ENCODE results near the gene SLC9A3. TPM values are rescaled to one million over a fixed set of nuclear protein-coding genes. Genes with fewer than 3 reads are reported as not detected.

The SLC9A3 gene
- total RNA-seq, 5 donors from 2014 or later (not counting 1 experiment from before 2014, with no cell fraction given): 1.9 to 3.5 (median 2.5) TPM

GRCh38 chr5:478982-479535 is 45.2 kb downstream of the SLC9A3 start:
- no peak overlapping the region for H3K4me3 Mint-ChIP-seq
- H3K27me3 Mint-ChIP-seq: peaks cover 0 to 23% of the 10 kb centered on the region in 2 donors
- no peaks in the 10 kb centered on the region for H3K36me3 ChIP-seq (ENCODE audit: control insufficient read depth in 2 of 2, extremely low read depth in 1 of 2, insufficient read depth in 1 of 2, low read length in 1 of 2)
- POLR2A ChIA-PET: no interaction called here
- H3K4me1 Mint-ChIP-seq: peaks cover 0 to 2% (median under 1%) of the 10 kb centered on the region in 3 donors
- no peak overlapping the region for H3K27ac ChIP-seq (ENCODE audit: low read length)
- no peak for ATAC-seq (replicated peaks in 1 of 4)
- H3K9me3 ChIP-seq: no peaks in the 10 kb centered on the region
- no peaks in the 10 kb centered on the region for H3K36me3 Mint-ChIP-seq
- DNase-seq: no peak
- H3K4me1 ChIP-seq (ENCODE audit: control insufficient read depth in 1 of 2, extremely low read depth in 1 of 2, insufficient read depth in 2 of 2, low read length in 2 of 2): peaks cover 0 to 11% of the 10 kb centered on the region in 2 experiments
- no peak overlapping the region for H3K27ac Mint-ChIP-seq
- 83% methylated on average over 17 of the region's 18 CpGs for WGBS (ENCODE audit: insufficient coverage)
- H3K4me3 ChIP-seq (ENCODE audit: control insufficient read depth in 1 of 2, extremely low read depth in 1 of 2, low read length in 1 of 2): no peak overlapping the region
- H3K27me3 ChIP-seq (replicated peaks in 1 of 2; ENCODE audit: control insufficient read depth in 2 of 2, extremely low read depth in 1 of 2, insufficient read depth in 2 of 2, low read length in 1 of 2): peaks cover 2 to 95% of the 10 kb centered on the region in 2 experiments
- H3K9me3 Mint-ChIP-seq: no peaks in the 10 kb centered on the region
- CTCF ChIA-PET: no interaction called here

- ATAC-seq (replicated peaks in 1 of 4): no peak
- H3K36me3 Mint-ChIP-seq: no peaks in the 10 kb centered on the region
- no peaks in the 10 kb centered on the region for H3K36me3 ChIP-seq (ENCODE audit: control insufficient read depth in 2 of 2, extremely low read depth in 1 of 2, insufficient read depth in 1 of 2, low read length in 1 of 2)
- no peak overlapping the region for H3K27ac Mint-ChIP-seq
- peaks cover 2 to 6% (median 4%) of the 10 kb centered on the region in 3 donors for H3K4me1 Mint-ChIP-seq
- ChIA-PET POLR2A (no interaction called here), CTCF (no interaction called here)
- H3K27ac ChIP-seq (ENCODE audit: low read length): no peak overlapping the region
- peaks cover 0 to 25% of the 10 kb centered on the region in 2 donors for H3K27me3 Mint-ChIP-seq
- H3K9me3 ChIP-seq: no peaks in the 10 kb centered on the region
- H3K9me3 Mint-ChIP-seq: no peaks in the 10 kb centered on the region
- no peak overlapping the region for H3K4me3 ChIP-seq (ENCODE audit: control insufficient read depth in 1 of 2, extremely low read depth in 1 of 2, low read length in 1 of 2)
- 31% methylated on average over 5 of the region's 18 CpGs for WGBS (ENCODE audit: insufficient coverage)
- DNase-seq: no peak
- no peak overlapping the region for H3K4me3 Mint-ChIP-seq
- H3K4me1 ChIP-seq (ENCODE audit: control insufficient read depth in 1 of 2, extremely low read depth in 1 of 2, insufficient read depth in 2 of 2, low read length in 2 of 2): peaks cover 0 to 16% of the 10 kb centered on the region in 2 experiments
- peaks cover 2 to 96% of the 10 kb centered on the region in 2 experiments for H3K27me3 ChIP-seq (replicated peaks in 1 of 2; ENCODE audit: control insufficient read depth in 2 of 2, extremely low read depth in 1 of 2, insufficient read depth in 2 of 2, low read length in 1 of 2)
Measured at GRCh38 chr5:478369-478981, 45.8 kb downstream of the SLC9A3 start.

- 77% methylated on average over 12 of the region's 13 CpGs for WGBS (ENCODE audit: insufficient coverage)
- CTCF ChIA-PET: no interaction called here
- Histone ChIP-seq H3K9me3 (no peaks in the 10 kb centered on the region), H3K36me3 (ENCODE audit: control insufficient read depth in 2 of 2, extremely low read depth in 1 of 2, insufficient read depth in 1 of 2, low read length in 1 of 2) (no peaks in the 10 kb centered on the region), H3K27ac (ENCODE audit: low read length) (no peak overlapping the region), H3K27me3 (replicated peaks in 1 of 2; ENCODE audit: control insufficient read depth in 2 of 2, extremely low read depth in 1 of 2, insufficient read depth in 2 of 2, low read length in 1 of 2) (peaks cover 2 to 90% of the 10 kb centered on the region in 2 experiments), H3K4me1 (ENCODE audit: control insufficient read depth in 1 of 2, extremely low read depth in 1 of 2, insufficient read depth in 2 of 2, low read length in 2 of 2) (peaks cover 0 to 17% of the 10 kb centered on the region in 2 experiments), H3K4me3 (ENCODE audit: control insufficient read depth in 1 of 2, extremely low read depth in 1 of 2, low read length in 1 of 2) (no peak overlapping the region)
- Mint-ChIP-seq H3K4me1 (peaks cover 2 to 6% (median 4%) of the 10 kb centered on the region in 3 donors), H3K4me3 (no peak overlapping the region), H3K9me3 (no peaks in the 10 kb centered on the region), H3K27me3 (peaks cover 0 to 25% of the 10 kb centered on the region in 2 donors), H3K27ac (no peak overlapping the region), H3K36me3 (no peaks in the 10 kb centered on the region)
- POLR2A ChIA-PET: no interaction called here
- DNase-seq (no peak), ATAC-seq (replicated peaks in 1 of 4) (no peak)
Measured at GRCh38 chr5:477871-478270, 46.4 kb downstream of the SLC9A3 start.

GRCh38 chr5:477247-477646 is 47.0 kb downstream of the SLC9A3 start:
- Mint-ChIP-seq H3K9me3 (no peaks in the 10 kb centered on the region), H3K4me1 (peaks cover 2 to 6% (median 4%) of the 10 kb centered on the region in 3 donors), H3K36me3 (no peaks in the 10 kb centered on the region), H3K27ac (no peak overlapping the region), H3K4me3 (no peak overlapping the region), H3K27me3 (peaks cover 0 to 25% of the 10 kb centered on the region in 2 donors)
- ATAC-seq (replicated peaks in 1 of 4) (no peak), DNase-seq (no peak)
- H3K4me1 ChIP-seq (ENCODE audit: control insufficient read depth in 1 of 2, extremely low read depth in 1 of 2, insufficient read depth in 2 of 2, low read length in 2 of 2): peaks cover 0 to 21% of the 10 kb centered on the region in 2 experiments
- ChIA-PET CTCF (no interaction called here), POLR2A (no interaction called here)
- H3K27me3 ChIP-seq (replicated peaks in 1 of 2; ENCODE audit: control insufficient read depth in 2 of 2, extremely low read depth in 1 of 2, insufficient read depth in 2 of 2, low read length in 1 of 2): peaks cover 2 to 84% of the 10 kb centered on the region in 2 experiments
- no peaks in the 10 kb centered on the region for H3K36me3 ChIP-seq (ENCODE audit: control insufficient read depth in 2 of 2, extremely low read depth in 1 of 2, insufficient read depth in 1 of 2, low read length in 1 of 2)
- WGBS (ENCODE audit: insufficient coverage): 78% methylated on average over 18 of the region's 19 CpGs
- no peaks in the 10 kb centered on the region for H3K9me3 ChIP-seq
- H3K27ac ChIP-seq (ENCODE audit: low read length): no peak overlapping the region
- no peak overlapping the region for H3K4me3 ChIP-seq (ENCODE audit: control insufficient read depth in 1 of 2, extremely low read depth in 1 of 2, low read length in 1 of 2)

GRCh38 chr5:476814-477175 is 47.5 kb downstream of the SLC9A3 start:
- H3K4me3 Mint-ChIP-seq: no peak overlapping the region
- ATAC-seq (replicated peaks in 1 of 4): no peak
- H3K4me1 ChIP-seq (ENCODE audit: control insufficient read depth in 1 of 2, extremely low read depth in 1 of 2, insufficient read depth in 2 of 2, low read length in 2 of 2): peaks cover 0 to 25% of the 10 kb centered on the region in 2 experiments
- H3K4me1 Mint-ChIP-seq: peaks cover 5 to 9% (median 7%) of the 10 kb centered on the region in 3 donors
- WGBS (ENCODE audit: insufficient coverage): 67% methylated on average over 5 of the region's 9 CpGs
- CTCF ChIA-PET: no interaction called here
- peaks cover 0 to 25% of the 10 kb centered on the region in 2 donors for H3K27me3 Mint-ChIP-seq
- no peaks in the 10 kb centered on the region for H3K9me3 ChIP-seq
- H3K27ac Mint-ChIP-seq: no peak overlapping the region
- no peak overlapping the region for H3K27ac ChIP-seq (ENCODE audit: low read length)
- no peak overlapping the region for H3K4me3 ChIP-seq (ENCODE audit: control insufficient read depth in 1 of 2, extremely low read depth in 1 of 2, low read length in 1 of 2)
- H3K36me3 Mint-ChIP-seq: no peaks in the 10 kb centered on the region
- POLR2A ChIA-PET: no interaction called here
- no peak for DNase-seq
- no peaks in the 10 kb centered on the region for H3K9me3 Mint-ChIP-seq
- H3K36me3 ChIP-seq (ENCODE audit: control insufficient read depth in 2 of 2, extremely low read depth in 1 of 2, insufficient read depth in 1 of 2, low read length in 1 of 2): no peaks in the 10 kb centered on the region
- peaks cover 2 to 80% of the 10 kb centered on the region in 2 experiments for H3K27me3 ChIP-seq (replicated peaks in 1 of 2; ENCODE audit: control insufficient read depth in 2 of 2, extremely low read depth in 1 of 2, insufficient read depth in 2 of 2, low read length in 1 of 2)

GRCh38 chr5:476102-476813 is 48.0 kb downstream of the SLC9A3 start:
- no peaks in the 10 kb centered on the region for H3K36me3 Mint-ChIP-seq
- peaks cover 0 to 2% of the 10 kb centered on the region in 2 donors for H3K36me3 ChIP-seq (ENCODE audit: control insufficient read depth in 2 of 2, extremely low read depth in 1 of 2, insufficient read depth in 1 of 2, low read length in 1 of 2)
- H3K27ac Mint-ChIP-seq: no peak overlapping the region
- 82% methylated on average over 51 of the region's 51 CpGs for WGBS (ENCODE audit: insufficient coverage)
- peak in 1 of 35 experiments; percentile 2 for DNase-seq
- H3K27ac ChIP-seq (ENCODE audit: low read length): no peak overlapping the region
- peaks cover 0 to 22% of the 10 kb centered on the region in 2 donors for H3K27me3 Mint-ChIP-seq
- no peaks in the 10 kb centered on the region for H3K9me3 ChIP-seq
- no peak overlapping the region for H3K4me3 ChIP-seq (ENCODE audit: control insufficient read depth in 1 of 2, extremely low read depth in 1 of 2, low read length in 1 of 2)
- no peak for ATAC-seq (replicated peaks in 1 of 4)
- H3K4me1 ChIP-seq (ENCODE audit: control insufficient read depth in 1 of 2, extremely low read depth in 1 of 2, insufficient read depth in 2 of 2, low read length in 2 of 2): peaks cover 4 to 31% of the 10 kb centered on the region in 2 experiments
- CTCF ChIA-PET: no interaction called here
- H3K4me1 Mint-ChIP-seq: peaks cover 11 to 14% (median 12%) of the 10 kb centered on the region in 3 donors
- no peaks in the 10 kb centered on the region for H3K9me3 Mint-ChIP-seq
- POLR2A ChIA-PET: no interaction called here
- peaks cover 2 to 76% of the 10 kb centered on the region in 2 experiments for H3K27me3 ChIP-seq (replicated peaks in 1 of 2; ENCODE audit: control insufficient read depth in 2 of 2, extremely low read depth in 1 of 2, insufficient read depth in 2 of 2, low read length in 1 of 2)
- peak overlapping the region in 1 of 3 donors; percentile 49 for H3K4me3 Mint-ChIP-seq
